ENCODE data around the gene NDUFS5.

GRCh38 chr1:39065542-39065941, 39.4 kb downstream of the NDUFS5 start:
- TF ChIP-seq CTCF (IDR thresholded peaks at IDR 0.05) (no peak), POLR2AphosphoS5 (IDR thresholded peaks at IDR 0.05) (no peak), POLR2A (IDR thresholded peaks at IDR 0.05) (no peak)

Data from breast epithelium (tissue), 3 donors.